ENCODE measurements around the gene LPAR5.

The LPAR5 gene

GRCh38 chr12:6618483-6619225 lies 17.1 kb downstream of the LPAR5 start:
- DNase-seq (ENCODE audit: low read depth): no peak
- H3K4me3 ChIP-seq (ENCODE audit: control insufficient read depth, low read depth, low read length): no peak overlapping the region
- TF ChIP-seq CTCF (IDR thresholded peaks at IDR 0.05; ENCODE audit: control insufficient read depth, insufficient read depth, low read depth, low read length, missing control alignments): no peak

GRCh38 chr12:6615802-6616201 lies 20.0 kb downstream of the LPAR5 start:
- no peak overlapping the region for H3K4me3 ChIP-seq (ENCODE audit: control insufficient read depth, low read depth, low read length)
- no peak for TF ChIP-seq CTCF (IDR thresholded peaks at IDR 0.05; ENCODE audit: control insufficient read depth, insufficient read depth, low read depth, low read length, missing control alignments)
- no peak for DNase-seq (ENCODE audit: low read depth)

GRCh38 chr12:6614513-6615172 lies 21.1 kb downstream of the LPAR5 start:
- no peak for DNase-seq (ENCODE audit: low read depth)
- no peak overlapping the region for H3K4me3 ChIP-seq (ENCODE audit: control insufficient read depth, low read depth, low read length)
- no peak for TF ChIP-seq CTCF (IDR thresholded peaks at IDR 0.05; ENCODE audit: control insufficient read depth, insufficient read depth, low read depth, low read length, missing control alignments)

GRCh38 chr12:6613776-6614512 lies 21.8 kb downstream of the LPAR5 start:
- peak; percentile 94 for DNase-seq (ENCODE audit: low read depth)
- peak; percentile 16 for TF ChIP-seq CTCF (IDR thresholded peaks at IDR 0.05; ENCODE audit: control insufficient read depth, insufficient read depth, low read depth, low read length, missing control alignments)
- H3K4me3 ChIP-seq (ENCODE audit: control insufficient read depth, low read depth, low read length): no peak overlapping the region

- no peak for TF ChIP-seq CTCF (IDR thresholded peaks at IDR 0.05; ENCODE audit: control insufficient read depth, insufficient read depth, low read depth, low read length, missing control alignments)
- H3K4me3 ChIP-seq (ENCODE audit: control insufficient read depth, low read depth, low read length): no peak overlapping the region; the same call in 1 of the 2 replicates
- DNase-seq (ENCODE audit: low read depth): no peak
Observed at GRCh38 chr12:6613015-6613775, 22.6 kb downstream of the LPAR5 start.

GRCh38 chr12:6612652-6613014 lies 23.1 kb downstream of the LPAR5 start:
- TF ChIP-seq CTCF (IDR thresholded peaks at IDR 0.05; ENCODE audit: control insufficient read depth, insufficient read depth, low read depth, low read length, missing control alignments): no peak
- no peak for DNase-seq (ENCODE audit: low read depth)
- no peak overlapping the region for H3K4me3 ChIP-seq (ENCODE audit: control insufficient read depth, low read depth, low read length)

All from AG09309 (cell line).